Measurements from ENCODE around the gene CHAT.

CHAT gene

DNA sequence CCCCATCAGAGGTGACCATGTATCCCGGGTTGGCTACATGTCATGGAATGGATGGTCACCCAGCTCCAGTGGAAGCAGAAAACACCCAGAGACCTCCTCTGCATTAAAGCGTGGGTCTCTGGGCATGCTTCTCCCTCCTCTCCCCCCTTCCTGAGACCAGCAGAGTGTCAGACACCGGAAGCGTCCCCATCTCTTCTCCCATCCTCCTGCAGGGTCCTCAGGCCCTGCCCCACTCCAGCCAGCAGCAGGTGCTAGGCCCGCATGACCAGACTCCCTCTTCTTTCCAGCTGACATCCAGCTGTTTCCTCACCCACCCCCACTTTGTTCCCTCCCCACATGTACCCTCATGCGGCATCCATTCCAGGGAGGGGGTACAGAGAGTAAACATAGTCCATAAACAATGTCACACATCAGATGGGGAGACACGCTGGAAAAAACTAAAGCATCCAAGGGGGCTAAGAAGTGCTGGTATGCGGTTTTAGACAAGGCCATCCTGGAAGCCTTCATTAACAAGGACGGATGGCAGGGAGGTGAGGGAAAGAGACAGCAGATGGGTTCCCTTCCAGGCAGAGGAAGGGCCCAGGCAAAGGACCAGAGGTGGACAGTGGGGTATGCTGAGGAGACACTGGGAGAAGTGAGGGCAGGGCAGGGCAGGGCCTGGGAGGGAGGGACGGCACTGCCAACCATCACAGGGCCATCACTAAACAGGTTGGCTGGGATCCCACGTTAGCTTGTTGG, 16.2 kb upstream of the CHAT start:
- DNase-seq, result no peak

DNA sequence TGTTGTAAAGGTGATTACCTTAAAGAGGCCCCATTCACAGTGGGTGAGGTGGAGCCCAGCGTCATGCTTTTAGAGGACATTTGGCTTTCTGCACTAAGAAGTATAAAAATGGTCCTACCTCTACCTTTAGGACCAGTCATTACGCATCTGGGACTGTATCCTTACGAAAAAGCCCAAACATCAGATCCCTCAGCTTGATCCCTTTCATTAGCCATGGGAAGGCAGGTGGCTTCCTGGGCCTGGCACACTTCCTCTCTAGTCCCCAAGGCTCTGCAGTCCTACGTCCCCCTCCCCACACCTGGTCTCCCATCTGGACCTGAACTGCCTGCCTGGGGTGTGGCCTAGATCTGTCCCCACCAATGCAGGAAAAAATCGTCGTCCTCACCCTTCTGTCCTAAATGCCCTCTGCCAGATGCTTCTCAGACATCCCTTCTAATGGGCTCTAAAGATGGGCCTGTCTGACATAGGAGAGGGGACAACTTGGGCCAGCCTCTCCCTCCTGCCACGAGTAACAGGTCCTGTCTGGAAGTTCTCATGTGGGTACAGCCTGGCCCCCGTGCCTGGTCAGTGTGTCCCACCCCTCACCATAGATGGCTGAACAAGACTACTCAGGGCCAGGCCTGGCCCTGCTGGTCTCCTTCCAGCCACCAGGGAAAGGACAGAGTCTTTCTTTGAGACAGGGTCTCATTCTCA, 15.5 kb upstream of the CHAT start:
- DNase-seq, result no peak

DNA sequence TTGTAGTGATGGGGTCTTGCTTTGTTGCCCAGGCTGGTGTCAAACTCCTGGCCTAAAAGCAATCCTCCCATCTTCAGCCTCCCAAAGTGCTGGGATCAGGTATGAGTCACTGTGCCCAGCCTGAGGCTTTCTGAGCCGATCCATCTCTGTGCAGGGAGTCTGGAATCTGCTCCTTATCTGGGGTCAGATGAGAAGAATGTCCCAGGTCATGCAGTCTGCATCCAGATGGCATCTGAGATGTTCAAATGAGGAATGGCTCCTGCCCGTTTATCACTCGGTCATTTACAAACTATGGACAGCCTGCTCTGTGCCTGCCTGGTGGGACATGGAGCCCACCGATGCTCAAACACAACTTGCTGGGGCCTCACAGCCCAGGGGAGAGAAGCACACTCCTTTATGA, 14.9 kb upstream of the CHAT start:
- peak; percentile 87 for DNase-seq

DNA sequence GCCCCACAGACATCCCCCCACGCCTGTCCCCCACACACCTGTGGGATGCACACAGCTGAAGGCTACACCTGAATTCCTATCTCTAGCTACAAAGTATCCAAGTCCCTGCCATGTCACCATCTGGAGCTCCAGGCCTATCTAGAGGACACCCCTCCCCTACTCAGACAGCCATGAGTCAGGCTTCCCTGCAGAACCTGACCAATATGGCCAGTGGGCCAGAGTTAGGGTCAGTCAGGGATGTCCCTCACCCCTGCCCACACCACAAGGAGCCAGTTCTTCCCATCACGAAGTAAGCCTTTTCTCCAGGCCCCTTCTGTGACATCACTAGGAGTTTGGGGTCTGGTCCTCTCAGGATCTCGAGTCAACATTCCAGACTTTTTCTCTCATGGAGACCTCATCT, 14.3 kb upstream of the CHAT start:
- peak; percentile 48 for DNase-seq

DNA sequence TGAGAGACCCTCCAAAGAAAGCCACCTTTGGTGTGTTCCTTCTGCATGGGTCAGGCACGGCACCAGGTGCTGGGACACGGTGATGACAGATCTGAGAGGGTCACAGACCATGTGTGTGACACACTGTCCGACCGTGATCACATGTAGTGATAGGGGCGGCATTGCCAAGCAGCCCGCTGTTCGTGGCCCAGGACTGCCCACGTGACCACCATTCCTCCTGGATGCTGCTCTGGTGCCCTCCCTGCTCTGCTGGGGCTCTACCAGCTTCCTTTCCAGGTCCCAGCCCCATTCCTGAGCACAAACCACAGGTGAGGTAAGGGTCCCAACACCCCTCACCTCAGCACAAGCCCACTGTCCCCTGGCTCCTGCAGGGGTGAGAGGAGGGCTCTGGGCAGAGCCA, 13.8 kb upstream of the CHAT start:
- peak; percentile 46 for DNase-seq

DNA sequence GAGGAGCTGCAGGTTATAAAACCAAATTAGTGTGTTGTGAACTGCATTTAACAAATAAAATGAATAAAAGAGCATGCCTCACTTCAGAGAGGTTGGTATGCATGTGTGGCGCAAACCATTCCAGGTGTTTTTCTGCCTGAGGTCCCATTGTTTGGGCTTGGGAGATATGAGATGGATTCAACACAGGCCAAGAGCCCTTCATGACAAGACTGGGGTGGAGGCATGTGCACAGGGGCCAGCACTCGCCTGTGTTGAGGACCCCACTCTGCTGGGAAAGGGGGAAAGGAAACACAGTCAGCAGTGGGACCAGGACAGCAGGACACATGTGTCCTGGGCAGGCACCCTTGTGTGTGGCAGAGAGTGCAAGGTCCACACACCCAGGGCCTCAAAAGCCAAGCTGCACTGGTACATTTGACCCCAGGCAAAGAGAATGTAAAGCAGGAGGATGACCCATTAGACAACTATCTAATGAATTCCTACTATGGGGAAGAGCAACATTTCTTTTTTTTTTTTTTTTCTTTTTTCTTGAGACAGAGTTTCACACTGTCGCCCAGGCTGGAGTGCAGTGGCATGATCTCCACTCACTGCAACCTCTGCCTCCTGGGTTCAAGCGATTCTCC, 12.9 kb upstream of the CHAT start:
- DNase-seq, result peak; percentile 80

DNA sequence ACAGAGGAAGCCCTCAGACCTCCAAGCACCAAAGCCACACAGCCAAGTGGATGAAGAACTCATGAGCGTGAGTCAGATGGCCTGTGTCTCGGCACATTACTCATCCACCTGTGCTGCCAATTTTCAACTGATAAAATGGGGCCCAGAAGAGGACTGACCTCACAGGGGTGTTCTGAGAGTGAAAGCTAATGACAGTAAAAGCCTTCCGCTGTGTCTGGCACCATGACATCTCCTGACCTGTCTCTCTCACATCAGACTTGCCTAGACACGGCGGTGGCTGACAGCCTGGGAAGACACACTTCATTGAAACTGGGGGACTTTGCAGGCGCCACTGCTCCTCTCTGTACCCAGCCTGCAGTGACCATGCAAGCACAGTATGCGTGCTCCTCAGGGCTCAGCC, 12.0 kb upstream of the CHAT start:
- peak; percentile 81 for DNase-seq

DNA sequence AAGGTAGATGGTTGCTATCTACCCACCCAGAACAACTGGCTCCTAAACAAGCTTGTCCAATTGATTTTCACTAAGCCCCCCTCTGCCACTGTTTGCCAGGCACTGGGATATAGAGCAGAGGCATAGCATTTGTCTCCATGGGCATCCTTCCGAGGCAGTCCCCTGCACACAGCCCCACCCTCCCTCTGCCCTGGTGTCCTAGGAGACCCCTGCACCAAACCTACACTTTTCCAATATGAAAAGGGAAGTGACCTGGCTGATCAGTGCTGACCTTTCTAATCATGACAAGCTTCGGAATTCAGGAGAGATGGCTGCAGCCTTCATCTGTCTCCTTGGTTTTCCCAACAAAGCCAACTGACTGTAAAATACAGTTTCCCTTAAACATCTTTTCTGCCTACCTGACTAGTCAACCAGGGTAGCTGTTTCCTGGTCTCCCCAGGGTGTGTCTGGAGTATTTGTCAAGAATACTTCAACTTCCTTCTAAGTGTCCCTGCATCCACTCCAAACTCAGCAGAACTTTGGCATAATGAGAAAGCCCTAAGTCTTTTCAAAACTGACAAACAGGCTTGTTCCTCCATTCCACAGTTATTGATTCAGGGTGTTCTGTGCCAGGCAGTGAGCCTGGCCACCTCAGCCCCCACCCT, 11.3 kb upstream of the CHAT start:
- peak; percentile 35 for DNase-seq

DNA sequence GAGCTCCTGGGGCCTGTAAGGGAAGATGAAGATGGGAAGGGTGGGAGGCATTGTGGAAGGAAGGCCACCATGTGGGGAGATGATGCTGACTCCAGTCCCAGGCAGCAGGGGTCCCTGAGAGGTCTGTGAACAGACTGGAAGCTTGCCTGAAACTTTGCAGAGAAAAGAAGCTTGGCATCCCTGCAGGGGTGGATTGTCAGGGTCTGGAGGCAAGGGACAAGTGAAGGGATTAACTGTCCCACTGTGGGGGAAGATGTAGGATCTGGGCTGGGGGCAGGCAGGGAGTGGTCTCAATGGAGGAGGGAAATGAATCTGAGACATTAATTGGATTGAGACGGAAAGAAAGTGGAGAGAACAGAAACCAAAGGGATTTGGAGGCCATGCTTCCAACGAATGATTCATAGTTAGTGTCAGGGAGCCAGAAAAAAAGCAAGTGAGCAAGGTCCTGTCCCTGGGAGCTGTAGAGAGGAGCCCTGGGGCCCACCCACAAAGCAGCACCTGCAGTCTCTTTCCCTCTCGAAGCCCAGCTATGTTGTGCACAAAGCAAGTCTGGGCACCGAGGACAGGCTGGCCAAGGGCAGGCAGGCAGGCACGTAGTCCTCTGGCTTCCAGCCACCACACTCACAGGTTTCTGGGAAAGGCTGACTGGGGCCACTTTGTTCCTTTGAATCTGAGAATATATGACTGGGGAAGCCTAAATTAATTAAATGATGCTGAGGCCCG, 8.5 kb upstream of the CHAT start:
- peak; percentile 38 for DNase-seq

DNA sequence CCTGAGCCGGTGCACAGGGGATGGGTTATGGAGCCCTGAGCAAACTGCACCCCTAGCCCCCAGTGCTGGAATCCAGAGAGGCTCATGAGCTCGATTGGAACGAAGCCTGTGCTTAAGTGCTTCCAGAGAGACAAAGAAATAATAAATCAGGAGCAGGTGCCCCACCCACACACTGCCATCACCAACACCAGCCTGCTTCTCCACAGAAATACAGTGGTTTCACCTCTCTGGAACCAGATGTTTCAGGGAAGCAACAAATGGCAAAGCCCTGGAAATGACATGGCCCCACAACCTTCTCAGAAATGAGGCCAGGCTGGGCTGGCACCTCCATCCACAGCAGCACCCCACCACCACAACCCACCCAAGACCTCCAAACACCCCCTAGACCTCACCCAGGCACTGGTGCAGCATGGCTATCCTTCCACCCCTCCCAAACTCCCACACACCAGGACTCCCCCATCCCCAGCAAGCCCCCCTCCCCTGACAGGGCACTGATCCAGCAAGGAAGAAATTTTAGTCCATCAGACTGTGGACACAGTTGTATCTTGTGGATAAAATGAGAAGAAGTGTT, 7.8 kb upstream of the CHAT start:
- DNase-seq, result peak; percentile 33

DNA sequence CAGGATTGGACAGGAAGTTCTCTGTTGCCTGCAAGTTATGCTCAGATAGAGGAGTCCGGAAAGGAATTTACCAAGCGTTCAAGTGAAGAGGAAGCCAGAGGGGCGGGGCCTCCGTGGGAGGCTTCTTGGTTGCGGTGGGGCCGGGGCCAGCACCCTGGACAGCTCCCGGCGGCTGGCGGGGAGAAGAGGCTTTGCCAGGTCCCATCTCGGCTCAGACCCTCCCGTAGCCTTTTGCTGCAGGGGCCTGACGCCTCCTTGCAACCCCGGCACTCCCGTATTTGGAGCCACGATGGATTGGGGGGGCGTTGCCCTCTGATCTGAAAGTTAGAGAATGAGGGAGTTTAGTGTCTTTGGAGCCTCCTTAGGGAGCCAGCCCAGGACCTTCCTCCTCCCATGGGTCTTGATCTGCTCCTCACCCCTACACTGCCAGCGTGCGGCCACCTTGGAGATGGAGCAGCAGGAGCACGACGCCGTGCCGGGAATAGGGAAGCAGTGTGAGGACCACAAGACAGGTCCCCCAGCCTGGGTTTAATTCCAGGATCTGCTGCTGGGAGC, 6.8 kb upstream of the CHAT start:
- DNase-seq, result peak; percentile 95

DNA sequence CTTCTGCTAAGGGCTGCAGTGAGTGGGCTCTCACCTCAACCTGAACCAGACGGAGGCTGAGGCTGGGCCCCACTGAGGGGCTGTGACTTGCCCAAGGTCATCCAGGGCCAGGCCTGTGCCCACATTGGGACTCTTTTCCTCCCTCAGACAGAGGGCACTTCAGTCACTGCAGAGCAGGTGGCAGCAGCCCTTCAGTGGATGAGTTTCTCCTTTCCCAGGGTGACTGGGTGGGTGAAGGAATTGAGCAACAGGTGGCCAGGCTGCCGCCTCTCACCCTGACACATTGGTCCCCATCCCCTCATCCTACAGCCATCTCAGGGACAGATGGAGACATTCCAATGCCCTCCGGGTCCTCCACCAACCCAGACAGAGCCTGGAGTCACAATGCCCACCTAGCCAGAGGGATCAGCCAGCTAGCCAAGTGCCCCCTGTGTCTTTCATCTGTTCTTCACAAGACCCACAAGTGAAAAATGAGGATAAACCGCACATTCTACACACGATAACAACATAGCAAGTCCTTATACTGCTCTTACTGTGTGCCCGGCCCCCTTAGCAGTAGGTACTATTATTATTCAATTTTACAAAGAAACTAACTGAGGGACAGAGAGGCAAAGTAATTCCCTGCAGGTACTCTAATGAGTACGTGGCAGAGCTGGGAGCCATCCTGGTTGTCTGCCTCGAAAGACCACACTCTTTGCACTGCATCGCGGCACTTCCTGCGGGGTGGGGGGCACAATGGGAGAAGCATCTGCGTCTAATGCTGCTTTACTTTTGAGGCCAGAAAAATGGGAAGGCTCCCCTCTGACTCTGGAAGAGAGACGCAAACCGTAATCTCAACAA, 5.5 kb upstream of the CHAT start:
- DNase-seq, result peak; percentile 40

DNA sequence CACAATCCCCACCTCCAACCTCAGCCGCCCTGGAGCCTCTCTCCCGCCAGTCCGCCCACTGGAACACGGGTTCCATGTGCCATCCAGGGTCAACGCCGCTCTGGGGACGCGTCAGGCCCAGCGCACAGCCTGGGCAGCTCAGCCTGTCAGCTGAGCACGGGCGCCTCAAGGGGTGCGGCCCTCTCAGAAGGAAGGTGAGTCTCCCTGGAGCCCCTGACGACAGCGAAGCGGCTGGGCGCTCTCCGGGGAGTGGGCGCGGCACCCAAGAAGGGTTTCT, 4.9 kb upstream of the CHAT start:
- peak; percentile 55 for DNase-seq

DNA sequence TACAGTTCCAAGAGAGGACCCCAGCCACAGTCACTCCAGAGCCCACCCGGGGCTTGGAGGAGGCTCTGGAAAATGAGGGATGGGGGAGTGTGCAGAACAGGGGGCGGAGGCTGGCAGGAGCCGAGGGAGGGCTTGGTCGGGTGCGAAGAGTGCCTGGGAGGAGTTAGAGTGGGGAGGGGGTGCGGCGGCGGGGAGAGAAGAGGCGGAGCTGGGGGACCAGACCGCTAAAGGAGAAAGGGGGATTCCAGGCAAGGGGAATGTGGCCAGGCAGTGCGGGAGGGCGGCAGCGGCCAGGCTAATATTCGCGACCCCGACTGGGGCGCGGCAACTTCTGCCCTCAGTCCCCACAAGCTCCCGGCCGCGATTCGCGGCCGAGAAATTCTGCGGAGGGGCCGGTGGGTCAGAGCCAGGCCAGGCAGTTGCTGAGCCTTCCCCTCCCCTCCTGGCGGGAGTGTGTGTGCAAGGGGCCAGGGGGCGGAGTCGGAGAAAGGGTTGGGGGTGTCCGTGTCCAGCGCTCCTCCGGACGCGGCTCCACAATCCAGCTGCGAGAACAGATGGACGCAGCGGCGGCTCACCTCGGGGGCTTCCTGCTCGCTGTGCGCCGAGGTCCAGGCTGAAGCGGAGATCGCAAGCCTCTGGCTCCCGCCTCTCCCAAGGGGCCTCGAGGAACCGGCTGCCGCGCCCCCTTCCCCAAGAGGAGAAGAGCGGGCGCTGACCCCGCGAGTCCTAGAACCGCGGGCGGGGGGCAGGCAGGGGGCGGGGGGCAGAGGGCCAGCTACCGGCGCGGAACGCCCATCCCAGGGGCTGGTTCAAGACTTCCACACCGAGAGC, 4.3 kb upstream of the CHAT start:
- DNase-seq, result no peak

DNA sequence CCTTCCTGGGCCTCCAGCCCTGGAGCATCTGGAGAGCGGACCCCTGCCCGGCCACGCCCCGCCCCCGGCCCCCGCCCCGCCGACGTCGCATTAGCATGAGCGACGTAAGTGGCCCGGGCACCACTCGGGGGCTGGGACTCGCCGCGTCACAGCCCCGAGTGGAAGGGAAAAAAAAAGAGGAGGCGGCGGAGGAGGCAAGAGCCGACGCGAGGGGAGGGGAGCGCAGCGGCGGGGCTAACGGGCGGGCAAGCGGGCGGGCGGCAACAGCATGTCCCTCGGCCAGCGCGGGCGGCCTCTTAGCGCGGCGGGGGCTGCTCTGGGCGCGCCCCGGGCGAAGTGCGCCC, 3.8 kb upstream of the CHAT start, which contains the start of gene SLC18A3:
TSS of gene SLC18A3 (plus strand) at position 197 of the 344 bp plus-strand sequence. CDS start 431 bp downstream, outside the sequence.
- DNase-seq, result peak; percentile 70

DNA sequence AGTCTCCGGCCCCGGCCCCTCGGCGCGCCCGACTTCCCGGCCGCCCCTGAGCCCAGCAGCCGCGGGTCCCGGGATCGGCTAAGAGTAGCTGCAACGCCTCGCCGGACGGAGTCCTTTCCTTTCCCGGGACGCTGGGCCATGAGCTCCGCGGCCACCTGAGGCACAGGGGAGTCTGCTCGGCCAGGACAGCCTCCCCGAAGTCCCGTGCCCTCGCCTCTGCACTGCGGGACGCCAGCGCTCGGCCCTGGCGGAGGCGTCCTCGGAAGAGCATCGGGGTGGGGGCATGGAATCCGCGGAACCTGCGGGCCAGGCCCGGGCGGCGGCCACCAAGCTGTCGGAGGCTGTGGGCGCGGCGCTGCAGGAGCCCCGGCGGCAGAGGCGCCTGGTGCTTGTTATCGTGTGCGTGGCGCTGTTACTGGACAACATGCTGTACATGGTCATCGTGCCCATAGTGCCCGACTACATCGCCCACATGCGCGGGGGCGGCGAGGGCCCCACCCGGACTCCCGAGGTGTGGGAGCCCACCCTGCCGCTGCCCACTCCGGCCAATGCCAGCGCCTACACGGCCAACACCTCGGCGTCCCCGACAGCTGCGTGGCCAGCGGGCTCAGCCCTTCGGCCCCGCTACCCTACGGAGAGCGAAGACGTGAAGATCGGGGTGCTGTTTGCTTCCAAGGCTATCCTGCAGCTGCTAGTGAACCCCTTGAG, 3.2 kb upstream of the CHAT start:
- DNase-seq, result peak; percentile 38

DNA sequence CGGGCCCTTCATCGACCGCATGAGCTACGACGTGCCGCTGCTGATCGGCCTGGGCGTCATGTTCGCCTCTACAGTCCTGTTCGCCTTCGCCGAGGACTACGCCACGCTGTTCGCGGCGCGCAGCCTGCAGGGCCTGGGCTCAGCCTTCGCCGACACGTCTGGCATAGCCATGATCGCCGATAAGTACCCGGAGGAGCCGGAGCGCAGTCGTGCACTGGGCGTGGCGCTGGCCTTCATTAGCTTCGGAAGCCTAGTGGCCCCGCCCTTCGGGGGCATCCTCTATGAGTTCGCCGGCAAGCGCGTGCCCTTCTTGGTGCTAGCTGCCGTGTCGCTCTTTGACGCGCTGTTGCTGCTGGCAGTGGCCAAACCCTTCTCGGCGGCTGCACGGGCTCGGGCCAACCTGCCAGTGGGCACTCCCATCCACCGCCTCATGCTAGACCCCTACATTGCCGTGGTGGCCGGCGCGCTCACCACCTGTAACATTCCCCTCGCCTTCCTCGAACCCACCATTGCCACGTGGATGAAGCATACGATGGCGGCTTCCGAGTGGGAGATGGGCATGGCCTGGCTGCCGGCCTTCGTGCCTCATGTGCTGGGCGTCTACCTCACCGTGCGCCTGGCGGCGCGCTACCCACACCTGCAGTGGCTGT, 2.5 kb upstream of the CHAT start:
- DNase-seq, result peak; percentile 58

DNA sequence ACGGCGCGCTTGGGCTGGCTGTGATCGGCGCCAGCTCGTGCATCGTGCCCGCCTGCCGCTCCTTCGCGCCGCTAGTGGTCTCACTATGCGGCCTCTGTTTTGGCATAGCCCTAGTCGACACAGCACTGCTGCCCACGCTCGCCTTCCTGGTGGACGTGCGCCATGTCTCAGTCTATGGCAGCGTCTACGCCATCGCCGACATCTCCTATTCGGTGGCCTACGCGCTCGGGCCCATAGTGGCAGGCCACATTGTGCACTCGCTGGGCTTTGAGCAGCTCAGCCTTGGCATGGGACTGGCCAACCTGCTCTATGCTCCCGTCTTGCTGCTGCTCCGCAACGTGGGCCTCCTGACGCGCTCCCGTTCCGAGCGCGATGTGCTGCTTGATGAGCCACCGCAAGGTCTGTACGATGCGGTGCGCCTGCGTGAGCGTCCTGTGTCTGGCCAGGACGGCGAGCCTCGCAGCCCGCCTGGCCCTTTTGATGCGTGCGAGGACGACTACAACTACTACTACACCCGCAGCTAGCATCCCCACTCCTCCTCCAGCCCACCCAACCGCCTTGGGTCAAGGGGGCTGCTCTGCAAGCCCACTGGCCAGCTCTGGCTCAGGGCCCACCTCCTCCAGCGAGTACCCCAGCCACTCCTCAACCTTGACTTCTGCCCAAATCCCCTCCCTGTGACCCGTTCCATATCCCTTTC, 1.9 kb upstream of the CHAT start:
- DNase-seq, result peak; percentile 45

All from islet precursor cell (in vitro differentiated cells).